NK-92 (cell line): ENCODE data around the gene F8A1.
"Not testable (repeated sequence)": the region's sequence is repeated elsewhere in the genome, so short reads cannot be mapped to it uniquely, and the experiment has no call there.

ENCODE experiments used
- DNase-seq: peaks from one replicate; lab custom pipeline; 2025; ENCODE audit not compliant: unreplicated experiment; lab: John Stamatoyannopoulos, UW

F8A1 gene

GRCh38 chrX:154886069-154886788 lies at the start of gene F8A1:
Gene F8A1, plus strand, starts transcription at chrX:154886355. Its CDS starts 20 bp downstream, at chrX:154886375.
- not testable (repeated sequence) for DNase-seq

- no peak for DNase-seq
Observed at GRCh38 chrX:154840856-154841255, 45.3 kb upstream of the F8A1 start.

- no peak for DNase-seq
Observed at GRCh38 chrX:154850957-154851611, 35.1 kb upstream of the F8A1 start.

- DNase-seq: no peak
Observed at GRCh38 chrX:154855256-154855655, 30.9 kb upstream of the F8A1 start.

GRCh38 chrX:154868522-154868921 lies 17.6 kb upstream of the F8A1 start:
- DNase-seq: not testable (repeated sequence)

- no peak for DNase-seq
Observed at GRCh38 chrX:154873329-154873728, 12.8 kb upstream of the F8A1 start.

- DNase-seq: not testable (repeated sequence)
Observed at GRCh38 chrX:154884069-154884468, 2.1 kb upstream of the F8A1 start.

GRCh38 chrX:154885057-154885456 lies 1.1 kb upstream of the F8A1 start:
- DNase-seq: not testable (repeated sequence)

- DNase-seq: not testable (repeated sequence)
Observed at GRCh38 chrX:154885549-154885948, 606 bp upstream of the F8A1 start.

- DNase-seq: not testable (repeated sequence)
Observed at GRCh38 chrX:154886789-154887221, 650 bp downstream of the F8A1 start.

- DNase-seq: no peak
Observed at GRCh38 chrX:154890990-154891639, 5.0 kb downstream of the F8A1 start.

- no peak for DNase-seq
Observed at GRCh38 chrX:154892296-154892695, 6.1 kb downstream of the F8A1 start.

GRCh38 chrX:154900323-154900722 lies 14.2 kb downstream of the F8A1 start:
- DNase-seq: no peak

GRCh38 chrX:154902408-154902807 lies 16.3 kb downstream of the F8A1 start:
- DNase-seq: no peak

- DNase-seq: no peak
Observed at GRCh38 chrX:154908821-154909220, 22.7 kb downstream of the F8A1 start.

- not testable (repeated sequence) for DNase-seq
Observed at GRCh38 chrX:154910048-154910447, 23.9 kb downstream of the F8A1 start.

- DNase-seq: not testable (repeated sequence)
Observed at GRCh38 chrX:154910528-154910927, 24.4 kb downstream of the F8A1 start.

- no peak for DNase-seq
Observed at GRCh38 chrX:154914052-154914451, 27.9 kb downstream of the F8A1 start.

- no peak for DNase-seq
Observed at GRCh38 chrX:154918060-154918483, 31.9 kb downstream of the F8A1 start.

GRCh38 chrX:154924771-154925170 lies 38.6 kb downstream of the F8A1 start:
- not testable (repeated sequence) for DNase-seq
